Omental fat pad (tissue), 4 donors: ENCODE data around the gene POU2F3. TPM values are rescaled to one million over a fixed set of nuclear protein-coding genes. Genes with fewer than 3 reads are reported as not detected.

Experiments used
- ATAC-seq: fragments of 150-250 bp; one replicate; pipeline ENCODE4 v1.9.1; 2016; ENCODE audit warnings: mild to moderate bottlenecking, moderate library complexity; ENCODE audit not compliant: low FRiP score
- DNase-seq: peaks from one replicate; pipeline ENCODE4 v3.0.0-alpha.2; 2019; ENCODE audit warnings: low spot score
- total RNA-seq, 4 donors: library from RNA; depleted of rRNA; stranded (reverse); fragments of >200 nt; gene quantifications; one replicate each; pipeline ENCODE4 v1.1.0, GENCODE V29; 2016
- TF ChIP-seq, protein P1 (sequence below), 3 donors: fragments of 450-650 bp; IDR thresholded peaks; one replicate each; pipeline ENCODE4 v1.5.1; 2016 to 2017; ENCODE audit warnings: antibody characterized with exemption in 3 of 3, mild to moderate bottlenecking in 3 of 3, moderate library complexity in 2 of 3

The POU2F3 gene
- total RNA-seq, 4 donors from 2014 or later = 0.19 to 0.24 TPM; not detected in 2

- DNase-seq (no peak), ATAC-seq (no peak)
- TF ChIP-seq, protein P1, sequence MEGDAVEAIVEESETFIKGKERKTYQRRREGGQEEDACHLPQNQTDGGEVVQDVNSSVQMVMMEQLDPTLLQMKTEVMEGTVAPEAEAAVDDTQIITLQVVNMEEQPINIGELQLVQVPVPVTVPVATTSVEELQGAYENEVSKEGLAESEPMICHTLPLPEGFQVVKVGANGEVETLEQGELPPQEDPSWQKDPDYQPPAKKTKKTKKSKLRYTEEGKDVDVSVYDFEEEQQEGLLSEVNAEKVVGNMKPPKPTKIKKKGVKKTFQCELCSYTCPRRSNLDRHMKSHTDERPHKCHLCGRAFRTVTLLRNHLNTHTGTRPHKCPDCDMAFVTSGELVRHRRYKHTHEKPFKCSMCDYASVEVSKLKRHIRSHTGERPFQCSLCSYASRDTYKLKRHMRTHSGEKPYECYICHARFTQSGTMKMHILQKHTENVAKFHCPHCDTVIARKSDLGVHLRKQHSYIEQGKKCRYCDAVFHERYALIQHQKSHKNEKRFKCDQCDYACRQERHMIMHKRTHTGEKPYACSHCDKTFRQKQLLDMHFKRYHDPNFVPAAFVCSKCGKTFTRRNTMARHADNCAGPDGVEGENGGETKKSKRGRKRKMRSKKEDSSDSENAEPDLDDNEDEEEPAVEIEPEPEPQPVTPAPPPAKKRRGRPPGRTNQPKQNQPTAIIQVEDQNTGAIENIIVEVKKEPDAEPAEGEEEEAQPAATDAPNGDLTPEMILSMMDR (IDR thresholded peaks at IDR 0.05) = no peak
Measured at GRCh38 chr11:120203626-120204025, 36.3 kb upstream of the POU2F3 start.

- ATAC-seq = no peak
Measured at GRCh38 chr11:120205596-120206161, 34.3 kb upstream of the POU2F3 start.

GRCh38 chr11:120207512-120207911 lies 32.4 kb upstream of the POU2F3 start:
- no peak for DNase-seq
- TF ChIP-seq, protein P1 (IDR thresholded peaks at IDR 0.05) = no peak
- no peak for ATAC-seq

More at GRCh38 chr11:120205596-120206161, 34.3 kb upstream of the POU2F3 start:
- DNase-seq = no peak
- TF ChIP-seq, protein P1 (IDR thresholded peaks at IDR 0.05) = no peak

GRCh38 chr11:120208001-120208441 lies 31.9 kb upstream of the POU2F3 start:
- DNase-seq (no peak), ATAC-seq (no peak)
- TF ChIP-seq, protein P1 (IDR thresholded peaks at IDR 0.05) = no peak

DNA sequence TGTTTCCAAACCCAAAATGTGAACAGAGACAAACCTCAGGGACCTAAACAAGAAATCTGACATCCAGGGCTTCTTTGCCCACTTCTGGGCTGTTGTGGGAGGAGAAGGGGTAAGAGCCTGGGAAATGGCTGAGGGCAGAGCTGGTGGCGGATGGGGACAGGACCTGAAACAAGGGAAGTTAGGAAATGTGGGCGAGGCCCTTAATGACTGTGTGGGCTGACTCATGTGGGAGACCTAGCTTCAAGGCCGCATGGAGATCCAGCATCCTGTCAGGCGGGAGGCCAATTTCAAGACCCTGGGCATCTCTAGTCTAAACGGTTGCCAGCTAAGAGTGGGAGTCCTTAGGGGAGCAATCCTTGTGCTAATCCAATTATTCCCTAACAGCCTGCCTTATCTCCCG lies 31.2 kb upstream of the POU2F3 start:
- ATAC-seq = peak; percentile 64
- TF ChIP-seq, protein P1 (IDR thresholded peaks at IDR 0.05) = no peak
- DNase-seq = peak; percentile 42

- ATAC-seq = no peak
- TF ChIP-seq, protein P1 (IDR thresholded peaks at IDR 0.05) = no peak
- no peak for DNase-seq
Measured at GRCh38 chr11:120209746-120210625, 30.0 kb upstream of the POU2F3 start.
